ENCODE data around the gene ZFAND3.

GRCh38 chr6:38183856-38184584, 364.5 kb downstream of the ZFAND3 start:
- TF ChIP-seq ZNF274 (IDR thresholded peaks at IDR 0.05; ENCODE audit: low read depth, low read length) (no peak), YY1 (IDR thresholded peaks at IDR 0.05; ENCODE audit: insufficient read depth, insufficient read length) (no peak), SUZ12 (IDR thresholded peaks at IDR 0.05; ENCODE audit: extremely low read depth, insufficient read depth, insufficient read length) (no peak)

Measured in NT2/D1 (cell line).